Transverse colon (tissue), 3 donors: ENCODE measurements around the gene NHLH2.

Experiments used
- EP300 ChIP-seq: sonication (generic); formaldehyde crosslinking; IDR thresholded peaks from one replicate; pipeline ENCODE4 v1.6.1; 2017; ENCODE audit warnings: antibody characterized with exemption, low read depth
- POLR2A ChIP-seq: fragments of 450-650 bp; IDR thresholded peaks from one replicate; pipeline ENCODE4 v1.6.1; 2016; ENCODE audit warnings: antibody characterized with exemption, mild to moderate bottlenecking, moderate library complexity
- TF ChIP-seq, protein P1 (sequence below), 5 experiments: fragments of 200-600 bp in 3 of 5; fragments of 450-650 bp in 2 of 5; sonication (generic) in 3 of 5; IDR thresholded peaks; 1 replicate in 2 of 5; 2 replicates in 3 of 5; pipeline ENCODE4 v1.5.1; 2016 to 2017; ENCODE audit warnings: antibody characterized with exemption in 5 of 5, inconsistent platforms in 3 of 5, mild to moderate bottlenecking in 2 of 5, moderate library complexity in 1 of 5

- TF ChIP-seq, protein P1, sequence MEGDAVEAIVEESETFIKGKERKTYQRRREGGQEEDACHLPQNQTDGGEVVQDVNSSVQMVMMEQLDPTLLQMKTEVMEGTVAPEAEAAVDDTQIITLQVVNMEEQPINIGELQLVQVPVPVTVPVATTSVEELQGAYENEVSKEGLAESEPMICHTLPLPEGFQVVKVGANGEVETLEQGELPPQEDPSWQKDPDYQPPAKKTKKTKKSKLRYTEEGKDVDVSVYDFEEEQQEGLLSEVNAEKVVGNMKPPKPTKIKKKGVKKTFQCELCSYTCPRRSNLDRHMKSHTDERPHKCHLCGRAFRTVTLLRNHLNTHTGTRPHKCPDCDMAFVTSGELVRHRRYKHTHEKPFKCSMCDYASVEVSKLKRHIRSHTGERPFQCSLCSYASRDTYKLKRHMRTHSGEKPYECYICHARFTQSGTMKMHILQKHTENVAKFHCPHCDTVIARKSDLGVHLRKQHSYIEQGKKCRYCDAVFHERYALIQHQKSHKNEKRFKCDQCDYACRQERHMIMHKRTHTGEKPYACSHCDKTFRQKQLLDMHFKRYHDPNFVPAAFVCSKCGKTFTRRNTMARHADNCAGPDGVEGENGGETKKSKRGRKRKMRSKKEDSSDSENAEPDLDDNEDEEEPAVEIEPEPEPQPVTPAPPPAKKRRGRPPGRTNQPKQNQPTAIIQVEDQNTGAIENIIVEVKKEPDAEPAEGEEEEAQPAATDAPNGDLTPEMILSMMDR (IDR thresholded peaks at IDR 0.05) = no peak
- TF ChIP-seq POLR2A (no peak), EP300 (no peak)
These were observed 10.0 kb upstream of the NHLH2 start for GRCh38 chr1:115850937-115851336.
